Muscle of back (tissue), 11 donors: ENCODE results near the gene EGFLAM. TPM values are rescaled to one million over a fixed set of nuclear protein-coding genes. Genes with fewer than 3 reads are reported as not detected.

ENCODE experiments used
- DNase-seq, 3 donors: peaks; one replicate each; pipeline versions ENCODE4 v3.0.0 to v3.0.0-alpha.2; 2013
- polyA plus RNA-seq, 10 donors: library from polyadenylated mRNA; unstranded; fragments of 120-200 nt; gene quantifications; one replicate each; pipeline ENCODE4 v1.2.1, GENCODE V29; 2013; ENCODE audit not compliant: insufficient read length in 10 of 10

Gene EGFLAM
- polyA plus RNA-seq, 10 donors: 33.6 to 49.9 (median 45.7) TPM

DNA sequence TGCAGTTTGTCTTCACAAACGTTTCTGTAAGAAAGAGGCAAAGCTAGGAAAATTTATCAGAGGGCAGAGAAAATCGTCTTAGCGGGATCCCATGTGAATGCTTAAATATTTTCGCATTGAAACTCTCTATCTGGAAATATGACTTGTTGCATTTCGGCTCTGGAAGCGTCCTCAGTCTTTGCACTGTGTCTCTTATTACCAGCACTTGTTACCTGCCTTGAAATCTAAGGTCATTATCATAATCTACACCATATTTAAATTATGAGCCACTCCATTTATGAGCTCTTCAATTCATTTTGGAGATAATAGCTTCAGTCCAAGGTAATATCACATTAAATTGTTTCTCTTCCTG, 1.4 kb downstream of the EGFLAM start:
- DNase-seq: no peak

DNA sequence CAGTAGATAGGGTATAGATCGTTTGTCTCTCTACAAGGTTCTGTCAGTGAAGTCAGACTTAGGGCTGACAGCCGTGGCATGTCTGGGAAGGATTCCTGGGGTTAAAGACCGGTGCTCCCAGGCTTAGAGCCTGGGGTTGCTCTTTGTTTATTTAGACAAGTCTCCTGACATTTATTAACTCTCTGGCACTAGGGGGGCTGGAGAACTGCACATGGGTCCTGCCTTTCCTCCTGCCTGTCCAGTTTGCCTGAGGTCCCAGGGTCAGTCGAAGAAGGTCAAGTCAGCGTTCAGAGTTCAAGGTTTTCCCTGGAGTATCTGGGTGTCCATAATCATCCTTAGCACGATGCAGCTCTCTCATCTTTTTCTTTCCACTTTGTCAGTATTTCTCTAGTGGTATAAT, 5.6 kb downstream of the EGFLAM start:
- no peak for DNase-seq

DNA sequence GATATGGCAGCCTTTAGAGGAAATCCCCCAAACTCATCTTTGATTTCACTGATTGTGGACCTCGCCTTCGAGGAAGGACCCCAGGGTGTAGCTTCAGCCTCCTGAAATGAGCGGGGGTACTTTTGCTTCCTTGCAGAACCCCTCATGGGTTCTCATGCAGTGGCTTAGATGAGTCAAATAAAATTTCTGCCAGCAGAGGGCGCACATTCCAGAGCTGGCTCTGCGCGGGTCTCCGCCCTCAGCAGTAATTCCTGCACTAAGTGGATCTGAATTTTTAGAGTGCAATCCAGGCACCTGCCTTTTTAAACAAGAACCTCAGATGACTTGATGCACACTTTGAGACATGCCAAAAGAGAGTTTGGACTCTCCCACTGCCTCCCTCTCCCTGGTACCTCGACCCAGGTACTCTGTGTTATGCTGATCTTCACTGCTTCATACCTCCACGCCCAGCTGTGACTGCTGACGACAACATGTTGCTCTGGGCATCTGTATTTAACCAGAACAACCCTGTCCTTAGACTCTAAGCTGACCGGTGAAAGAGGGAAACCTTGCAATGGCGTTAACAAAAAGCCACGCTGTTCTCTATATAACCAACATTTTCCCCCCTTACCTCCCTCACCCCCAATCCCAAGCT, 7.3 kb downstream of the EGFLAM start:
- DNase-seq: peak; percentile 37 to 78 (median 72)

DNA sequence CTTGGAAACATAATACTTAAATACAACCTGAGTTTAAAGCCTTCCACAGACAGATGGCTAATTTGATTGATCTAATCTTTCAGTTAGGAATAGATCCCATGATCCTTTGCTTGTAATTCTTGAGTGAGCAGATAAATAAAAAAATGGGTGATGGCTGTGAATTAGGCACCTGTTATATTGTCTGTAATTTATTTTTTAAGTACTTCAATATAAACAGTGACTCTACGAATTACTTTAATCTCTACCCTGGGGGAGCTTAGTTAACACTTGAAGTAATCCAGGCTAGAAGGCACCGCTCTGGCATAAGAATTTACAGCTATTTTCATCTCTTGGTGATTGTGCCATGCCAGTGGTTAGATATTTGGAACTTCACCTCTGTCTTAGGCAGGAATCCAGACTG, 9.0 kb downstream of the EGFLAM start:
- no peak for DNase-seq

DNA sequence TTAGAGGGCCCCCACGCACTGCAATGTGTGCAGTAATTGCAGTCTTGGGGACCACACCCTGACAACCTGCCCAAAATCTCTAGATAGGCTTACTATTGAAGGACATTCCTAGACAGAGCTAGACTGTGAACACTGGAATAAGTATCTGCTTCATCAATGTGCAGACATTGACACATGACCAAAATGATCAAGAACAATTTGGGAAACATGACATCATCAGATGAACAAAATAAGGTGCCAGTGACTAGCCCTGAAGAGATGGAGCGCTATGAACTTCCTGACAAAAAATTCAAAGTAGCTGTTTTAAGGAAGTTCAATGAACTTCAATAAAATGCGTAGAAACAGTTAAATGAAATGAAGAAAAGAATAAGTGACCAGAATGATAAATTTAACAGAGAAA, 15.3 kb downstream of the EGFLAM start:
- no peak for DNase-seq

DNA sequence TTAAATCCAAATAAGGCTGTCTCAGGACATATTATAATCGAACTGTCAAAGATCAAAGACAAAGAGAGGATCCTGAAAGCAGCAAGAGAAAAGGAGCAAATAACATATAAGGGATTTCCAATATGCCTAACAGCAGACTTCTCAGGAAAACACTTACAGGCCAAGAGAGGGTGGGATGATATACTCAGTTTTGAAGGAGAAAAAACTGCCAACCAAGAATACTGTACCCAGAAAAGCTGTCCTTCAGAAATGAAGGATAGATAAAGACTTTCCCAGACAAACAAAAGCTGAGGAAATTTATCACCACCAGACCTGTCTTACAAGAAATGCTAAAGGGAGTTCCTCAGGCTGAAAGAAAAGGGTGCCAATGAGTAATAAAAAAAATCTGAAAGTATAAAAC, 16.0 kb downstream of the EGFLAM start:
- no peak for DNase-seq

DNA sequence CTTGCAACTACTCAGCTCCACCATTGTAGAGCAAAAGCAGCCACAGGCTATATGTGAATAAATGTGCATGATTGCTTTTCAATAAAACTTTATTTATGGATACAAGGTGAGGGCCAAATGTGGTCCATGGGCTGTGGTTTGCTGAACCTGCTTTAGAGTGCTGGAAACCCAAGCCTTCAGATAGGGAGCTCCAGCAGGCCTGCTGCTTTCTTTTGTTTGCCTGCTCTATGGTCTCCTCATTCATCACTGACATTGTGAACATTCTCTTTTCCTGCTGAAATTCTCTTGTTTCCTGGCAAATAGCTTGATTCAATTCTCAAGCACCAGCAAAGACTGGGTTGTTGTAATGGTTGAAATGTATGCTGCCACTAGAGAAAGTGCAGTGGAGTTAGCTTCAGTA, 26.0 kb downstream of the EGFLAM start:
- no peak for DNase-seq

DNA sequence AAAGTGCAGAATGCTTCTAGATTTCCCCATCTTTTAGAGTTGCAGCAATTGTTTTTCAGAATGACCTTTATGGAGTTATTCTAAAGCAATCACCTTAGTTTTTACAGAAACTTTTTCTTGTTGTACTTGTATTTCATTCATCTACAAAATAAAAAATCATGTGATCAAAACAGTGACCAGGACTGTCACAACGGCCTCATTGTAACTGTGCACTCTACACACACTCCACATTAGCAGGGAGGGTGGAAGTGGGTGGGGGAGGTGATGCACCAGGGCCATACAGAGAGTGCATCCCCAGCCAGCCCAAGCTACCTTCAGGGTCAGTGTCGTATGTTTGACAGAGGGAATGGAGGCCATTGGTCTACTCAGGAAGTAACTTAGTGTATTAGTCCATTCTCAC, 26.9 kb downstream of the EGFLAM start:
- no peak for DNase-seq

DNA sequence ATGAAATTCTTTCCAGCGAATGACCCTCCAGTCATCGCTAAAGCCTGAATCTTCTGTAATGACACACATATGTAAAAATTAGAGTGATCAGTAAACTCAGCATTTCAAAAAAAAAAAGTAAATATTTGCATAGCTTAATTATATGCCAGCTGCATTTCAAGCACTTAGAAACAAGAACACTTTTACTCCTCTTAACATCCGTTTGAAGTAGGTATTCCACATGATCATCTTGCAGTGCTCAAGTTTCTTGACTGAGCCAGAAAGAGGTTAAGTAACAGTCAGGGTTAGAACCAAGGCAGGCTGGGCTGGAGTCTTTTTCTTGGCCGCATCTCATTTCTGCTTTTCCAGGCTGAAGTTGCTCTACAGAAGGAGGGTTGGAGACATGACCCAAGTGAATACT, 27.6 kb downstream of the EGFLAM start:
- DNase-seq: no peak

DNA sequence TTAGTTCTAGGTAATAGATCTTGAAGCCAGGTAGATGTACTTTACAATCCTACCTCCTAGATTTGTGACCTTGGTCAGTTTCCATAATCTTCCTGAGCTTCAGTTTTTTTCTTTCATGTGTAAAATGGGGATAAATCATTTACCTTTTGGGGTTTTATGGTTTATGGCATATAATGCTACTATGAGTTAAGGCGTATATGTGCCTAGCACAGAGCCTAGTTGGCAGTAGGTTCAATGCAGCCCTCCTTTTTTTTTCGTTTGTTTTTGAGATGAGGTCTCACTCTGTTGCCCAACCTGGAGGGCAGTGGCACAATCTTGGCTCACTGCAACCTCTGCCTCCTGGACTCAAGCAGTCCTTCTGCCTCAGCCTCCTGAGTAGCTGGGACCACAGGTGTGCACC, 28.8 kb downstream of the EGFLAM start:
- no peak for DNase-seq

DNA sequence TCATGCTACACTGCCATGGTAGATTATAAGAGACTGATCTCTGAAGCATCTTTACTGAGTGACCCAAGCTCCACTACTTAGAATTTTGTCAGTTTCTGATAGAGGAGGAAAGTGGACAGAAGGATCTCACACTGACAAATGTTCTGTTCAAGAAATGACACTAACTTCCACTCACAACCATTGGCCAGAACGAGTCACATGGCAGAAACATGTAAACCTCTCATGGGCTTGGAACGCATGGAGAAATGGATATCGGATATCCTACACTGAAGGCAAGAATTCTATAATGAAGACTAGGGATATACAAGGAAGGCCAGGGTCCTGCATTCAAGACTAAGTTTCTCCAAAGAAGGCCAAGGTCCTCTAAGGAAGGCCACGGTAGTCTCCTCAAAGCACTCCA, 31.1 kb downstream of the EGFLAM start:
- DNase-seq: no peak

DNA sequence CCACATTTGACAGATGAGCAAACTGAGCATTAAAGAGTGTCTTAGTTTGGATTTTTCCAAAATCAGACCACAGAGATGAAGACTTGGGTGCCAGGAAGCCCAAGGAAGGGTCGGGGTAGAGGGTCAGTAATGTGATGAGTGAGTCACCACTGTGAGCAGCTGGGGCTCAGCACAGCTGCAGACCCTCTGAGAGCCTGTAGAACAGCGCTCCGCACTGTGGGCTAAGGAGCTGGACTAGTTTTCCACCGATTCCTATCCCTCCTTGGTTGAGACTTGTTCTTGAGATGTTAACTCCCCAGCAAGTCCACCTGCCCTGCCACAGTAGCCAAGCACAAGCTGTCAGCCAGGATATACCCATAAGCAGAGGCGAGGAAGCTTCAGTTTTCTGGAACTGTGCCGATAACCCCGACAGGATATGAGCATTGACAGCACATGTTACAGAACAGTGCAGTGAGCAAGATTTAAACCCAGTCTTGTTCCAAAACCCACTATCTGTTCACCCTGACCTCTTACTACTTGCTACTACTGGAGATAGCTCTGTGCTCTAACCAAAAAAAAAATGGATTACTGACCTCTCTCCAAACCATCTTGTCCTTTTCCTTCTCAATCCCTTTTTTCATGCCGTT, 31.8 kb downstream of the EGFLAM start:
- no peak for DNase-seq

DNA sequence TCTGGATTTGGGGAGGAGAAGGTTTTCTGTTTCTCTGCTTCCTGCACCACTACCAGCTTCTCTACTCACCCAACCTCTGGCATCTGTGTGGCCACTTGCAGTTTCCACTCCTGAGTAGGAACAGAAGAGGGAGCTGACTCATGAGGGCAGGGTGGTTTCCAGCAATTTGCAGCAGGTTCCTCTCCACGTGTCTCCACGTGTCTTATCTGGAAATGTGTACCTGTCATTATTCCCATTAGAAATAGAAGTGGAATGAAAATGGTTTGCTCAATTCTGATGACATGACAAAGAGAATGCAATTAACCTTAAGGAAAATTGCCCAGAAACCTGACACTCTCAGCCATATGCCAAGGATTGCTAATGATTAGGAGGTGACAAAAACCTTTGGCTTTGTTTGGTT, 33.0 kb downstream of the EGFLAM start:
- no peak for DNase-seq

DNA sequence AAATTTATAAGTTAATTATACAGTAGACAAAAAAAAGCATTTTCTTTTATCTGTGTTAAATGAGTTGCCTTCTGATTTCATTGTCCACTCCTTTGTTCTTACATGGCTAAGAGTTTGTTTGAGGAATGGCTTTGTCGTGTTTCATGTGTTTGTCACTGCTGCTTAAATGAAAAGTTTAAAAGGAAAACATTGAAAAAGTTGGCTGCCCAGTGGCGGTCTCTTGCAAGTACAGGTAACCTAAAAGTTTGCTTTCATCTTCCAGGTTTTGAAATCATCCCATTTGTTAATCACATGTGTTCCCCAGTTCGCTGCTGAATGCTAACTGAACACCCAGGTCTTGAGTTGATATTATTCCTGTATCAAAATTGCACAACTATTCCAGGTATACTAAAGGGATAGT, 33.9 kb downstream of the EGFLAM start:
- no peak for DNase-seq

DNA sequence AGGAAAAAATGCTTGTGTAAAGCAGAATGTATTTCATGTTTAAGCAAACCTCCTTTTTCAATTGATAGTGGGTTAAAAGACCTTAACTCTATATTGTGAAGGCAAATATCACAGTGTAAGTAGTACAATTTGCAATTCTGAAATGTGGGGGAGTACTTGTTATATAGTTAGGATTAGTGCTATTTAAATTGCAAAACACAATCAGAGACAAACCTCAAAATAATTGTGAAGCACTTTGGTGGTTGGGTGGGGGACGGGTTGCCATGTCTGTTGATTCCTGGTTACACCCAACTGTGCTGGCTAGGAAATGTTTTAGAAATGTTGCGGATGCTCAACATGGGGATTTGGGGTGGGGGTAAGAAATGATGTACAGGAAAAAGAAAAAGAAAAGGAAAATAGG, 37.4 kb downstream of the EGFLAM start:
- no peak for DNase-seq

DNA sequence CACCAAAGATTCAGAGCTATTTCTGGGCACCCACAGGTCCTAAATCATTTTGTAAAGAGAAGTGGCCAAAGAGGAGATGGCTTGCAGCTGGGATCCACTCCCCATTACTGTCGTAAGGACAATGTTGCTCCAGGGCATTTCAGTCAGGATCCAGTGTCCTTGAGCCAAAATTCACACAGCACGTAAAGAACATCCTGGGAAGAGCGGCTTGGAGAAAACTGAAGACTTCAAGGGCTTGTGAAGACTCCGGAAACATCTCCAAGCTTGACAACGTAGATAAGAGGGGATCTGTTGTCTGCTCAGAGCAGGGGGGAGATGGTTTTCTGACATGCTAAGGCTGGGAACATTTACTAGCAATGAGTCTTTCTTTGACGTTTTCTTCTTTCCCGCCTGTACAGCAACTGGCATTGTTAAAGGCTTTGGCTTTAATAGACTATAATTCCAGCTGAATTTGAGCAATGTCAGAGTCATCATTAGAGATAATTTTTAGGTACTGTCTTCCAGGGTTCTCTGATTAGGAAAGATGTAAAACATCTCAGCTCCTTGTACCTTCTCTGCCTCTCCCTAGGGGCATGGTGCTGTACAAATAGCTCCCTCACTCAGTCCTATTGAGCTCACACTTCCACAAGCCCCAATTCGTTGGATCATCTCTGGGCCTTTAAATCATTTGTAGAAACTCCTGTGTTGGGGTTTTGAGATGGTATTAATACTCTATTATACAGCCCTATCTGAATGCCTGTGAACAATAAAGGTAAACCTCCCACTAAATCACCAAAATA, 39.7 kb downstream of the EGFLAM start:
- DNase-seq: peak; percentile 7 to 73 (median 39)

DNA sequence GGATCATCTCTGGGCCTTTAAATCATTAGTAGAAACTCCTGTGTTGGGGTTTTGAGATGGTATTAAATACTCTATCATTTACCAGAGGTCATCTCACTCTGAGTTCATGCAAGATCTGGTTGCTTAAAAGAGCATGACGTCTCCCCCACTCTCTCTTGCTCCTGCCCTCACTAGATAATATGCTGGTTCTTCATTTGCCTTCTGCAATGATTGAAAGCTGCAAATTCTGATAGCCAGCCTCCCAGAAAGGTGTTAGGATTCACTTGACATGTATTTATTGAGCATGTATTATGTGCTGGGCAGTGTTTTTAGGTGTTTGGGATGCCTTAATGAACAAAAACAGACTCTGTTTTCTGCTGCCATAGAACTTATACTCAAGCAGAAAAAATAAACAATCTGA, 41.2 kb downstream of the EGFLAM start:
- no peak for DNase-seq

DNA sequence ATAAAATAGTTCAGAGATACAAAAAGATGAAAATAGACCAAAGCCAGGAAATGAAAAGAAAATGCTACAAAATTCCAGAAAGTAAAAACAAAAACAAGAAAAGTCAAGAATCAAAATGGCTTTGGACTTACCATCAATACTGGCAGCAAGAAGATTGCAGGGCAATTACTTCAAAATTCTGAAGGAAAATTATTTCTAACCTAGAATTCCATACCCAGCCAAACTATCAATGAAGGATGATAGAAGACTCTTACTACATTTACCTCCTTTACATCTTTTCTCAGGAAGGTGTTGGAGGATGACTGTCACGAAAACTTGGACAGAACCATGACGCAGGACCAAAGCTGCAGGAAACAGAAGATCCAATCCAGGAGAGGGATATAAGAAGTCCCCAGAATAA, 46.8 kb downstream of the EGFLAM start:
- no peak for DNase-seq

DNA sequence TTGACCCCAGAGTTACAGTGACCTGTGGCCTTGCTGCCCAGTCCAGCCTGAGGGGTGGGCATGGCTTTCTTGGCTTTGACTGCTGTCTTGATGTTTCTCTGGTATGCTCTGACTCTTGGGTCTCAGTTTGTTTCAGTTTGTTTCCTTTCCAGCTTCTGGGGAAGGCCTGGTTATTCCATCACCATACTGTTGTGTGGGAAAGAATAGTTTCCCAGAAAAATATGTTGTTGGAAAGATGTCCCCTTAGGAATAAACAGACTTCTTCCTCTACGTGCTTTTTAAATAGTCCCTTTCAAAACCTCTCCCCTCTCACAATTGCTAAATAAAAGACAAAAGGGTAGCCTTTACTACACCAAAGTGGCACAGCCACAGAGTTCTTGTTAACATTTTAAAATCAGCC, 49.5 kb downstream of the EGFLAM start:
- DNase-seq: peak in 1 of 3 donors; percentile 45

DNA sequence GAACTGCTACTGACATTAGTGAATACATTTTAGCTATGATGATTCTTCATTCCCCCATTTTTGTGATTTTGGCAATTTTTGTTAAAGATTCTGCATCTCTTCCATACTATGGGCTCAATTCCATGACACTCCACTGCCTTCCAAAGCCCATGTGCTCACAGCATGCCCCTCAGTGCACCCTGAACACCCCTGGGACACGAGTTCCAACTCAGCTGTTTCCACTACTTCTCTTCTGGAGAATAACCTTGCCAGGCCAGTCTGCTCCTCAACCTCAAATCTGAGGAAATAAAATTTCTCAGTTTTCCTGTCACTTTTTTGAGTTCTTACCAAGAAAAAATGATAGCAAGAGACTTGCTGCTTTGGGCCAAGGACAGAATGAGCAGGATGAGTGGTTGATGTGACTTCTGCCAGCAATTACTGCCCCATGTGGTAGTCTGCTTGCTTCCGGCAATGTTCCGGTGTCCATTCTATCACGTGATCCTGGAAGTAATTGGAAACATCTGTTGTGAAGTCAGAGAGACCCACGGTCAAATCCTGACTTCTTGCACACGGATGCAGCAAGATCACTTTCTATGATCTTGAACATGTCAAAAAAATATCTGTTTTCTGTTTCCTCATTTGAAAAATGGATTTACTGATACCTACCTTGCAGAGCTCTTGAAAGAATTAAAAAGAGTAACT, 58.3 kb downstream of the EGFLAM start:
- peak; percentile 33 to 82 (median 63) for DNase-seq

DNA sequence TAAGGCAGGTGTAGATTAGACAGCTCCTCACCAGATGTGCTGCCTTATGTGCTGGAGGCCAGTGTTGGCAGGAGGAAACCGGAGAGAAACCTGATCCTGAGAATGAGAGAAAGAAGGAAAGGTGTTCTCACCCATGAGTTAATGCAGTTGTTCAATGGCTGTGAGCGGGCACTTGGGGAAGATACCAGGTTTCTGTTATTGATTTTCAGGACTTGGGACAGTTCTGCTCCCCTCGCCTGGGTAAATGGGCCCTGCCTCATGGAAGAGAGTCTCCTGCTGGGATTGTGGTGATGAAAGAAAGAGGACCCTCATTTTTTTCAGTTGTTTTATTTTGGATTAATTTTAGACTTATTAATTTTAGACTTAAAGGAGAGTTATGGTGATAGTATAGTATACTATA, 59.5 kb downstream of the EGFLAM start:
- no peak for DNase-seq

DNA sequence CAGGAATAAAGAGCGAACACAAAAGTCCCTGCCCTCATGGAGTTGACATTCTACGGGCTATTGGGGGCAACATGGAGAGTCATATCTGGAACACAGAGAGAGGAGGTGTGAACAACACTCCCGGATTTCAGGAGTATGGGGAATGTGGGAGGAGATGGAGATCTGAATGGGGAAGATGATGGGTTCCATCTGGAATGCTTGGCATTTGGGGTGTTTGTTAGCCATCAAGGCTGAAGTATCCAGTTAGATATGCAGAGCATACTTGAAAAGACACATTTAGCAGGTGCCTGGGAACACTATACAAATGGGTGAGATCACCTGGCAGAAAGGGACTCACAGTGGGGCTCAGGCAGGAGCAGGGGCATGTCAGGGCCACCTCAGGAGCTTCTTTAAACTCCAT, 61.1 kb downstream of the EGFLAM start:
- DNase-seq: no peak

DNA sequence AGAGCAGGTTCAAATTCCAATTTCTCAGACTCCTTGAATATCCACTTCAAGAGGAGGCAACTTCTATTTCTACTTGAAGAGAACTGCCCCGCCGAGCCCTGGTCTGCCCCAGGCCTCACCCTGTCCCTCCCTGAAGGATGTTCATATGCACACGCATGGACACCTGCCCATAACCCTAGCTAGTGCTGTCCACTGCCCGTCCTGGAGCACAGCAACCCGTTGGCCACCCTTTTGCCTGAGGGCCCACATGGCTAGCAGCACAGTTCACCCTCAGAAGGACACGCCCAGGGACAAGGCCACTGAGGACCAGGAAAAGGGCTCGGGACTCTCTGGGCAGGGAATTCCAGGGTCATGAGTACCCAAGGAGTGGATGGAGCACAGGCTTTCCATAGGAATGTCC, 63.6 kb downstream of the EGFLAM start:
- no peak for DNase-seq
